GM18870 (cell line): Measurements from ENCODE around the gene EML5.
"Not testable (repeated sequence)": the region's sequence is repeated elsewhere in the genome, so short reads cannot be mapped to it uniquely, and the experiment has no call there.

Experiments
- ATAC-seq: cut with Tn5 transposase; IDR thresholded peaks from one replicate; pipeline ENCODE4 v1.9.1; 2021; ENCODE audit warnings: moderate library complexity; ENCODE audit not compliant: unreplicated experiment

Gene EML5

GRCh38 chr14:88804035-88804434, 11.3 kb upstream of the EML5 start:
- no peak for ATAC-seq

- ATAC-seq, result no peak
Measured at GRCh38 chr14:88802596-88802995, 9.8 kb upstream of the EML5 start.

- no peak for ATAC-seq
Measured at GRCh38 chr14:88799522-88799921, 6.8 kb upstream of the EML5 start.

- ATAC-seq, result no peak
Measured at GRCh38 chr14:88798156-88798555, 5.4 kb upstream of the EML5 start.

- no peak for ATAC-seq
Measured at GRCh38 chr14:88793259-88793625, 489 bp upstream of the EML5 start.

- peak; percentile 26 for ATAC-seq
Measured at GRCh38 chr14:88791629-88792472, 902 bp downstream of the EML5 start.

- ATAC-seq, result no peak
Measured at GRCh38 chr14:88791252-88791621, 1.5 kb downstream of the EML5 start.

GRCh38 chr14:88790501-88791251, 2.1 kb downstream of the EML5 start:
- ATAC-seq, result no peak

GRCh38 chr14:88789573-88789972, 3.2 kb downstream of the EML5 start:
- ATAC-seq, result not testable (repeated sequence)

- ATAC-seq, result no peak
Measured at GRCh38 chr14:88786715-88787114, 6.0 kb downstream of the EML5 start.

GRCh38 chr14:88785911-88786310, 6.8 kb downstream of the EML5 start:
- ATAC-seq, result no peak

GRCh38 chr14:88775532-88775931, 17.2 kb downstream of the EML5 start:
- ATAC-seq, result no peak

GRCh38 chr14:88770736-88771135, 22.0 kb downstream of the EML5 start:
- no peak for ATAC-seq

- no peak for ATAC-seq
Measured at GRCh38 chr14:88765130-88765529, 27.6 kb downstream of the EML5 start.

- no peak for ATAC-seq
Measured at GRCh38 chr14:88753873-88754272, 38.9 kb downstream of the EML5 start.

GRCh38 chr14:88750945-88751344, 41.8 kb downstream of the EML5 start:
- ATAC-seq, result no peak

GRCh38 chr14:88750413-88750812, 42.3 kb downstream of the EML5 start:
- no peak for ATAC-seq

GRCh38 chr14:88749139-88749538, 43.6 kb downstream of the EML5 start:
- ATAC-seq, result no peak

GRCh38 chr14:88748288-88748687, 44.5 kb downstream of the EML5 start:
- ATAC-seq, result no peak

GRCh38 chr14:88746052-88746451, 46.7 kb downstream of the EML5 start:
- ATAC-seq, result no peak

- ATAC-seq, result no peak
Measured at GRCh38 chr14:88737245-88737644, 55.5 kb downstream of the EML5 start.

GRCh38 chr14:88733121-88733520, 59.6 kb downstream of the EML5 start:
- no peak for ATAC-seq
